Epithelial cell of proximal tubule (primary cell): Measurements from ENCODE around the gene ZC3H15. TPM values are rescaled to one million over a fixed set of nuclear protein-coding genes. Genes with fewer than 3 reads are reported as not detected.

Source experiments
- DNase-seq: peaks from one replicate; pipeline ENCODE4 v3.0.0-alpha.2; 2011; ENCODE audit warnings: low read depth
- H3K4me3 ChIP-seq: 2 replicates; pipeline ENCODE4 v1.5.1; 2011; ENCODE audit warnings: low read depth, mild to moderate bottlenecking, low read length
- total RNA-seq: library from RNA; depleted of rRNA; stranded (reverse); fragments of >200 nt; gene quantifications from 2 replicates; pipeline ENCODE4 v1.2.3, GENCODE V29; 2015
- TF ChIP-seq, protein P1 (sequence below): conservative IDR thresholded peaks from 2 replicates; pipeline ENCODE4 v1.5.1; 2012; ENCODE audit warnings: low read depth, mild to moderate bottlenecking, low read length

ZC3H15 gene
- total RNA-seq, 1 donor from 2014 or later = 63.1 TPM

DNA sequence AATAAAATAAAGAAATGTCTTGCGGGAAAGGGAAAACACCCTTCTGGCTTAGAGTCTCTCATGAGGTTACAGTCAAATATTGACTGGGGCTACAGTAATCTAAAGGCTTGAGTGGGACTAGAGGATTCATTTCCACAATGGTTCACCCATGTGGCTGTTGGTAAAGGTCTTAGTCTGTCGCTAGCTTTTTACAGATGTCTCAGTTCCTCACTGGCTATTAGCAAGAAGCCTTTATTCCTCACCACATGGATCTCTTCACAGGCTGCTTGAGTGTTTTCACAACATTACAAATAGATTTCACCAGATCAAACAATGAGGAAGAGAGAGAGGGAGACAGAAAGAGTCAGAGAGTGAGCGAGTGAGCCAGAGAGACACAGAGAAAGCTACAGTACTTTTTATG lies 8.3 kb upstream of the ZC3H15 start:
- no peak for DNase-seq
- TF ChIP-seq, protein P1, sequence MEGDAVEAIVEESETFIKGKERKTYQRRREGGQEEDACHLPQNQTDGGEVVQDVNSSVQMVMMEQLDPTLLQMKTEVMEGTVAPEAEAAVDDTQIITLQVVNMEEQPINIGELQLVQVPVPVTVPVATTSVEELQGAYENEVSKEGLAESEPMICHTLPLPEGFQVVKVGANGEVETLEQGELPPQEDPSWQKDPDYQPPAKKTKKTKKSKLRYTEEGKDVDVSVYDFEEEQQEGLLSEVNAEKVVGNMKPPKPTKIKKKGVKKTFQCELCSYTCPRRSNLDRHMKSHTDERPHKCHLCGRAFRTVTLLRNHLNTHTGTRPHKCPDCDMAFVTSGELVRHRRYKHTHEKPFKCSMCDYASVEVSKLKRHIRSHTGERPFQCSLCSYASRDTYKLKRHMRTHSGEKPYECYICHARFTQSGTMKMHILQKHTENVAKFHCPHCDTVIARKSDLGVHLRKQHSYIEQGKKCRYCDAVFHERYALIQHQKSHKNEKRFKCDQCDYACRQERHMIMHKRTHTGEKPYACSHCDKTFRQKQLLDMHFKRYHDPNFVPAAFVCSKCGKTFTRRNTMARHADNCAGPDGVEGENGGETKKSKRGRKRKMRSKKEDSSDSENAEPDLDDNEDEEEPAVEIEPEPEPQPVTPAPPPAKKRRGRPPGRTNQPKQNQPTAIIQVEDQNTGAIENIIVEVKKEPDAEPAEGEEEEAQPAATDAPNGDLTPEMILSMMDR = no peak
- no peak overlapping the region for H3K4me3 ChIP-seq

DNA sequence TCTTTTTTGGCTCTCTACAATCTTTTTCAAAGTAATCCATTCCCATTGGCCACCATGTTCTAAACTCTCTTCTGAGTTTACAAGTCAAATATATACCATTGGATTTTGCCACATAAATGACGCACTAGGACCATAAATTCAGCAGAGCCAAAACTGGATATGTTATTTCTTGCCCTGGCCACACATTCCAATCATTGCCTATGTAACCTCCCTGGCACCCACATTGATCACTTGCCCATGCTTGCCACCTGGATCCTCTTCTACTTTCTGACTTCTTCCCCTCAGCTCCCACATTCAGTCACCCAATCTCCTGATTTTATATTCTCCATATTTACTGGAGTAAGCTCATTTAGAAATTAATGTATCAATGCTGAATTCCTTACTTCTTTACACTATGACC lies 5.1 kb upstream of the ZC3H15 start:
- TF ChIP-seq, protein P1 = no peak
- no peak for DNase-seq
- H3K4me3 ChIP-seq = no peak overlapping the region

DNA sequence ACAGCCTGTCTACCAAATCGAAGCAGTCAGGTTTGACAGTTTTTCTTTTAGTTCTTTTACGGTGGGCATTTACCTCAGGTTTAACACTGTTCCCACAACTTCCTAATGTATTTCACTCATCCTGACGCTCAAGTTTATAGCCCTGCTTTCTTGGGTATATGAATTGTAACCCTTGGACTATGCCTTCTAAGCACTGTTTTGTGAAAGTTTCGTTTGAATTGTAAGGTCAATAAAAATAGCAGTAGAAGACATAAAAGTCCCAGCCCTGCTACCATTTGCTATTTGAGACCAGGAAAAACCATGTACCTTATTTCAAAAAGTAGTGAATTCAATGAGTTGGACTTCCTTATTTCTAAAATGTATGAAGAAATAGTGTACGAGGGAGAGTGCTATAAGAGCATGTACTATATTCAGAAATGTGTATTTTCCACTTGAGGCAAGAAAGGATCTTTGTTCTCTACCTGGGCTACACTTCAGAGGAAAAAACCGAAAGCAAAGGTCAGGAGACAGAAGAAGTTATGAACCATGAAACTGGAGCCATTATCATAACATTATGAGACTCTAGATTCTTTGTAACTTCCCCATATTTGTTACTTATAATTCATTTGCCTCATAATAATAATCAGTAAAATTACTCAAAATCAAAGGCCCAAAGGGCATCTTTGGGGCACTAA lies 1.9 kb upstream of the ZC3H15 start:
- peak overlapping the region; percentile 66 for H3K4me3 ChIP-seq
- TF ChIP-seq, protein P1 = no peak
- no peak for DNase-seq

DNA sequence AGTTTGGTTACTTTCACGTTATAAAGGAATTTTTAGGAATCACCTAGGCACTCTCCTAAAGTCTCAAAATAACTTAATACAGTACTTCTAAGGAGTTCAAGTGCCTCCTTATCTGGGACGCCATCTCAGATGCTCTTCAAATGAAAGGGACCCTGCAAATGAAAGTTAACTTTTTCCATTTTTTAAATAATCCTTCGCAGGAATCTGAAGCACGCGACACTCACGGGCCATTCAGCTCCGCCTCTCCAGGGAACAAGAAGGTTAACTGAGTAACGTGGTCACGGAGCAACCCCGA lies 537 bp upstream of the ZC3H15 start:
- peak overlapping the region; percentile 66 for H3K4me3 ChIP-seq
- TF ChIP-seq, protein P1 = no peak
- no peak for DNase-seq

DNA sequence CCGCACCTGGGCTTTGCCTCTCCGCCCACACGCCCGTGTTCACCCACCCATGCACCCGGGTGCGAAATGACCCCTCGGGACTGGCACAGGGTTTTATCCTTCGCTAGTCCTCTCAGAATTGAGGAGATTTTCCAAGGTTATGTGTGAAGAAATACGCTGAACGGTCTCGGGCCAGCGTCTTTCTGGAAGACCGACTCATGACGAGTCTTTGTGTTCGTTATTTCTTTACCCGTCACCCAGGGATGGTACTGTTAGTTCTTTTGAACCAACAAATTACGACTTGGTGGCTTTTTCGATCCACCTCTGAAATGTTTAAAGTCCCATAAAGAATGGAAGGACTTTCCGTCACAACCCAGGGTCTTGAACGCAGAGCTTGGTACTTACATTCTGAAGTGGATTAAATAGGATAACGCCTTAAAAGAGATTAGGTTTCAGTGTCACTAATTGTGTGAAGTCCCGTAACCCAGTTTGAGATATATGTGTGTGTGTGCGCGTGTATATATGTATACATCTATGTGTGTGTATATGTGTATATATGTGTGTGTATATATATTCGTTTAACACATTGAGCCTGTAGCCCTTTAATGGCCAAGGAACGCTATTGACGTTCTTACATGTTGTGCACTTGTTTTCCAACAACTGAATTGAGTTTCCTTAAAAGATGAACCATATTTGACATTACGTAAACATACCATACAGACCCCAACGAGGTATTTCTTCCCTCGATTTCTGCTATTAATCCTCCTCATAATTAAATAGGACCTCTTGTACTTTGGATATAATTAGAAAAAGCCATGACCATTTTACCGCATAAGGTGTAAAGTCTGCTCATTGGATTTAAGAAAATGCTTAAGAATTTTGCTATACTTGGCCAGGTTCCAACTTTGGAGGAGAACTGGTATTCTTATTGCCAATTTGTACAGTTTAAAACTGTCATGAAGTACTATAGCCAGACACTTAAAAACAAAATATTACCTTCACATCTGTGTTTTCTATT lies 889 bp downstream of the ZC3H15 start:
- no peak for DNase-seq
- TF ChIP-seq, protein P1 = no peak
- peak overlapping the region; percentile 66 for H3K4me3 ChIP-seq

DNA sequence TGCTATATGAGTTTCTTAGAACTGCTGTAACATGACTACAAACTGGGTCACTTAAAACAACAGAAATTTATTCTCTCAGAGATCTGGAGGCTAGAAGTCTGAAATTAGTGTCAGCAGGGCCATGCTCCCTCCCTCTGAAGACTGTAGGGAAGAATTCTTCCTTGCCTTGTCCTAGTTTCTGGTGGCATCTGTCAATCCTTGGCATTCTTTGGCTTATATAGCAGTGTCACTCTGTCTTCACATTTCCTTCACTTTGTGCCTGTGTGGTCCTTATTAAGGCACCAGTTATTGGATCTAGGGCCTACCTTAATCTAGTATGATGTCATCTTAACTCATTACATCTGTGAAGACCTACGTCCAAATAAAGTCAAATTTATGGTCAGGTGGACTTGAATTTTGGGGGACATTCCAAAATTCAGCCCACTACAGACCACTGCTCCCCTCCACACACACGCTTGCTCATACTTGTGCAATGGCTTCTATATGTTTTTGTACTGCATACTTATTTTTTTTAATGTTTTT lies 7.6 kb downstream of the ZC3H15 start:
- H3K4me3 ChIP-seq = no peak overlapping the region
- no peak for DNase-seq
- TF ChIP-seq, protein P1 = no peak
